ENCODE data around the gene ZSWIM6.

The ZSWIM6 gene

DNA sequence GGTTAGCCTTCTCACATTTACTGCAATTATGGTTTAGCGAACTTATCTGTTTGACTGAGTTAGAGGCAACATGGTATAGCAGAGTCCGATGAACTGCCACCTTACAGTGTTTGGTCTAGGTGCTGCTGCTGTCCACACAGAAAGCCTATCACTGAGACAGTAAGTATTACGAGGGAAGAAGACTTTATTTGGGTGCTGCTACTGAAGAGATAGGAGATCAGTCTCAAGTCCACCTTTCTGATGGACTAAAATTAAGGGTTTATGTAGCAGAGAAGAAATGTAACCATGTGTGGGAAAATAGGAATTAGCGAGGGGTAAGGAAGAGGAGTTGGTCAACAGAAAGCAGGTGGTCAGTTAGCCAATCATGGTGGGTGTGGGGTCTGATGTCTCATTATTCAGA is 109.7 kb downstream of the ZSWIM6 start:
- no peak for DNase-seq (ENCODE audit: low read depth in 2 of 2)

- DNase-seq (ENCODE audit: low read depth in 2 of 2) = no peak
These were observed 115.9 kb downstream of the ZSWIM6 start for GRCh38 chr5:61447780-61448495.

- DNase-seq (ENCODE audit: low read depth in 2 of 2) = peak; percentile 92
These were observed 117.9 kb downstream of the ZSWIM6 start for GRCh38 chr5:61449804-61450492.

GRCh38 chr5:61450493-61451279 is 118.6 kb downstream of the ZSWIM6 start:
- peak; percentile 30 to 42 for DNase-seq (ENCODE audit: low read depth in 2 of 2)

- DNase-seq (ENCODE audit: low read depth in 2 of 2) = no peak
These were observed 123.3 kb downstream of the ZSWIM6 start for GRCh38 chr5:61455179-61456006.

- DNase-seq (ENCODE audit: low read depth in 2 of 2) = no peak
These were observed 128.4 kb downstream of the ZSWIM6 start for GRCh38 chr5:61460471-61460870.

DNA sequence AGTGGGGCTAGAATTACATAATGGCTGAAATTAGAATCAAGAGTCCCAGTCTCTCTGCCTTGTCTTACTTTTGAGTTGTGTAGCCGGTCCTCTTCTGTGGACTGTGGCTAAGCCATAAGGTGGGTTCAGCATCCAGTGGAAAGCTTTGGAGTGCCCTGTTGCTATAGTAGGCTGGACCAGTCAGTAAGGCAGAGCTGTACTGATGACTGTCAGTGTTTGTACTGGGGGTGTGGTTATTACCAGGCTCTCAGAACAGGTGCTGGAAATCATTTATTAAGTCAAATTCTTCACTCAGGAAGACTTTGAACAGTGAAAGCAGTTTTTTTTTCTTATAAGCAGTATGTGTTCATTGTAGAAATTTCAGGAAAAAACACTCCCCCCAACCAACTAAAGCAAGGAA is 129.4 kb downstream of the ZSWIM6 start:
- no peak for DNase-seq (ENCODE audit: low read depth in 2 of 2)

DNA sequence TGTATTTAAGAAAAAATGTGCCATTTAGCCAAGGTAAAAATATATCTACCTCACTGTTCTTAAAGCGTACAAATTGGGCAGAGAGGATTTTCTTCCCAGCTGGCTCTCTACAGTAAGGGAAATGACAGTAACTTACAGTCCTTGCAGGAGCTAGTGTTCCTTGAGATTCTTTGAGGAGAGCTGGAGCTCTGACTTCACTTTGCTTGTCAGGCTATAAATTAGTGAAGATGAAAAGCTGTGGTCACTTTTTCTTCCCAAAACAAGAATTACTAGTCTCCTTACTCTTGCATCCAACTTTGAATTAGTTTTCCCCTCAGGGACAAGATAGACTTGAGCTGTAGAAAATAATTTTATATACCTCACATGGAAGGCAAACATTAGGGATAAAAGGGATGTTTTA is 129.9 kb downstream of the ZSWIM6 start:
- no peak for DNase-seq (ENCODE audit: low read depth in 2 of 2)

- no peak for DNase-seq (ENCODE audit: low read depth in 2 of 2)
These were observed 131.5 kb downstream of the ZSWIM6 start for GRCh38 chr5:61463596-61463995.

DNA sequence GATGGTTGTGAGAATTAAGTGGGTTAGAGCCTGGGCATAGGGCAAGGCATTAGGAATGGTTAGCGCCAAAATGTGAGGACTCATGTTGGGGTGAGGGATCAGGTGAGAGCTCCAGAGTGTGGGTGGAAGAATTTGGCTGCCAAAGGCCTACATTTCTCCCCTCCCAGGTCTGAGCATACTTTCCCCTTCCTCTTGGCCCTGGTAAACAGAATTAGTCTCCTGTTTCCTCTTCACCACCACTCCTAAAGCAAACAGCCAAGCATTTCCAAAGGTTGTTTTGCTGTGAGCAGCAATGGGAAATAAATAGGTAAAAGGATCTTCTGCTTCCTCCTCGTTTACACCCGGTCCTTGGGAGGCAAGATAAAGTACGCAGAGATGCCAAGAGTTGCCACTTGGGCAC is 132.5 kb downstream of the ZSWIM6 start:
- no peak for DNase-seq (ENCODE audit: low read depth in 2 of 2)

DNA sequence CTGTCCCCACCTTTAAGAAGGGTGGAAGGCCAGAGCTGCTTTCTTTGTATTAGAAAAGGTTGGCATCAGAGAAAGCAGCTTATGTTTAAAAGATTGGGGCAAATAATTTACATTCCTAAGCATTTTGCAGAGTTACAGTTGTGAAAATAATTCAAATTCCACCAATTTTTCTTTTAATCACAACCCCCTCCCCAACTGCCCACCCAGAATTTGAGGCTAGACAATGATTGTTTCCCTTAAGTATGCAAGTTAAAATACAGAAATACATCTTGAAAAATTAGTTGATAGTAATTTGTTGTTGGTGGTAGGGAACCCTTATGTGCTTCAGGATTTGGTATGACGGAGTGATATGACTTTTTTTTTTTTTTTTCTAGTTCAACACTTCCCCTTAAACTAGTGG is 133.0 kb downstream of the ZSWIM6 start:
- no peak for DNase-seq (ENCODE audit: low read depth in 2 of 2)

DNA sequence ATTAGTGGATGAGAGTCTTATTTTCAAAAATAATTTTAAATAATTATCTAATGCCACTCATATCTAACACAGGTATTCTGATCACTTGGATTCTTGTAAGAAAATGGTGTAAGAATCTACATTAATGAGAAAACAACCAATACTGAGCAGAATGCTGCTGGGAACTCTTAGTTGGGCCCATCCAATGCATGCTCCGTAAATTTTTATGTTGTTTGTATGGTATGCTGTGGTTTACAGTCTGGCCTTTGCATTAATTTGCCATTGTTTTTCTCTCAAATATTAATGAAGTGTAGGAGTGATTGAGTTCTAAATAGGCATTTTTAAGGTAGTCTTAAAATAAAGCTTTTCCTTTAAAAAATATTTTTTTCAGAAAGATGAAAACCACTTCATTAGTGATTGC is 133.4 kb downstream of the ZSWIM6 start:
- no peak for DNase-seq (ENCODE audit: low read depth in 2 of 2)

- DNase-seq (ENCODE audit: low read depth in 2 of 2) = no peak
These were observed 134.0 kb downstream of the ZSWIM6 start for GRCh38 chr5:61466017-61466416.

DNA sequence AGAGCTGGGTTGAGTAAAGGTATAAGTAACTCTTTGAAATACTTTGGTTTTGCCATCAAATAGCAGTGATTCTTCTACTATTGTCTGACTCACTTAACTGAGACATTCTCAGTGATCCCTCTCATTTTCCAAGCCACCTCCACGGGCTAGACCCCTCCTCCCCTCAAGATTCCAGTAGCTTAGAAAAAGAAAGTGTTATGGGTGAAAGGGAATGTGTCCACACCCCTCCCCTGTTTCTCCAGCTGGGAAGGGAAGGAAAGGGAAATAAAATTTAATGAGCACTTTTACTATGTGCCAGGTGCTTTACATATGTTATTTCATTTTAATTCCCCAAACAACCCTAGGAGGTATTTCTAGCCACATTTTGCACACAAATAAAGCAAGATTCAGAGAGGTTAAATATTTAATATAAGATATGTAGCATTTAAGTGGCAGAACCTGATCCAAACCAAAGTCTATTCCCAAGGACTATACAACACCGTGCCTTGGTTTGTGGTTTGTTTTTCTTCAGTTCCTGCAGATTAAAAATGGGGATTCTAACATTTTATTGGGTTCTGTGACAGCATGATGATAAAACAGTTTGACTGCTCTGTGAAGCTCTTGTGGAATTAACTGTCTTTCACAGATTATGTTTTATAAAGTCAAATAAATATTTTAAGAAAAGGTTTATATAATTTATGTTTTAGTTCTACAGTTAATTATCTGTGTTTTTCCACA is 135.9 kb downstream of the ZSWIM6 start:
- peak; percentile 61 to 62 for DNase-seq (ENCODE audit: low read depth in 2 of 2)

DNA sequence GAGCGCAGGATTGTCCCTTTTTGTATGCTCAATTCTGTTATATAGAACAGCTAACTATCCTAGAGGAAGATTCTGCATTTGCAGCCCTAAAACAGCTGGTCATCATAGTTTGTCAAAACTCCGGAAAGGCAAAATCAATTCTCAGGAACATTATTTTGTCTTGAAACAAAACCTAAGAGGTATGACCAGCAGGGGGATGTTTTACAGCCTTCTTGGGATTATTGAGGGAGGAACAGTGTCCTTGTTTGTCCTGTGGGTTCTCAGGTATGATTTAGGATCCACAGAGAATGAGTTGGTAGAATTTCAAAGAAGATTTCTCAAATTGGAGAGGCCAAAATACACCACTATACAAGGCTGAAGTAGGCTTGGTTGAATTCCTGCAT is 136.4 kb downstream of the ZSWIM6 start:
- no peak for DNase-seq (ENCODE audit: low read depth in 2 of 2)

GRCh38 chr5:61471352-61471751 is 139.3 kb downstream of the ZSWIM6 start:
- no peak for DNase-seq (ENCODE audit: low read depth in 2 of 2)

GRCh38 chr5:61472172-61472958 is 140.3 kb downstream of the ZSWIM6 start:
- no peak for DNase-seq (ENCODE audit: low read depth in 2 of 2)

- no peak for DNase-seq (ENCODE audit: low read depth in 2 of 2)
These were observed 142.7 kb downstream of the ZSWIM6 start for GRCh38 chr5:61474746-61475145.

GRCh38 chr5:61477788-61478187 is 145.7 kb downstream of the ZSWIM6 start:
- no peak for DNase-seq (ENCODE audit: low read depth in 2 of 2)

GRCh38 chr5:61479850-61480614 is 148.0 kb downstream of the ZSWIM6 start:
- DNase-seq (ENCODE audit: low read depth in 2 of 2) = no peak
